H9 (cell line): Measurements from ENCODE around the gene SFI1. TPM values are rescaled to one million over a fixed set of nuclear protein-coding genes. Genes with fewer than 3 reads are reported as not detected.

Experiments
- DNase-seq: peaks from one replicate; pipeline ENCODE4 v3.0.0-alpha.2; 2017
- H2AFZ ChIP-seq: one replicate; pipeline ENCODE4 v1.6.1; 2013; ENCODE audit warnings: mild to moderate bottlenecking, low read length, control low read depth, moderate library complexity
- H2AK5ac ChIP-seq: 2 replicates; pipeline ENCODE4 v1.6.1; 2013; ENCODE audit warnings: low read length, control low read depth, mixed read lengths; ENCODE audit not compliant: insufficient read length
- H2BK120ac ChIP-seq: one replicate; pipeline ENCODE4 v1.6.1; 2013; ENCODE audit warnings: low read depth, mild to moderate bottlenecking, low read length, control low read depth, inconsistent platforms; ENCODE audit not compliant: poor library complexity, severe bottlenecking
- H2BK12ac ChIP-seq: 2 replicates; pipeline ENCODE4 v1.6.1; 2013; ENCODE audit warnings: low read length, control low read depth, mixed read lengths, low read depth; ENCODE audit not compliant: insufficient read length
- H2BK15ac ChIP-seq: 2 replicates; pipeline ENCODE4 v1.6.1; 2013; ENCODE audit warnings: low read depth, low read length, control low read depth
- H2BK20ac ChIP-seq: one replicate; pipeline ENCODE4 v1.6.1; 2013; ENCODE audit warnings: low read depth, mild to moderate bottlenecking, low read length, control low read depth, inconsistent platforms; ENCODE audit not compliant: poor library complexity, severe bottlenecking
- H2BK5ac ChIP-seq: 2 replicates; pipeline ENCODE4 v1.6.1; 2013; ENCODE audit warnings: low read length, control low read depth, mixed read lengths; ENCODE audit not compliant: insufficient read length
- H3K14ac ChIP-seq: 2 replicates; pipeline ENCODE4 v1.6.1; 2013; ENCODE audit warnings: low read length, control low read depth; ENCODE audit not compliant: insufficient read depth
- H3K18ac ChIP-seq: 2 replicates; pipeline ENCODE4 v1.6.1; 2013; ENCODE audit warnings: low read depth, mild to moderate bottlenecking, mixed read lengths, low read length, control low read depth; ENCODE audit not compliant: insufficient read length
- H3K23ac ChIP-seq: 2 replicates; pipeline ENCODE4 v1.6.1; 2013; ENCODE audit warnings: low read length, control low read depth, mixed read lengths, low read depth; ENCODE audit not compliant: insufficient read length
- H3K23me2 ChIP-seq: 2 replicates; pipeline ENCODE4 v1.6.1; 2013; ENCODE audit warnings: low read depth, mild to moderate bottlenecking, mixed read lengths, low read length, control low read depth; ENCODE audit not compliant: insufficient read length, poor library complexity, severe bottlenecking
- H3K27ac ChIP-seq: 2 replicates; pipeline ENCODE4 v1.5.1; 2013; ENCODE audit warnings: low read length, control low read depth, mixed read lengths, low read depth; ENCODE audit not compliant: insufficient read length
- H3K27me3 ChIP-seq: 2 replicates; pipeline ENCODE4 v1.6.1; 2013; ENCODE audit warnings: low read length, control low read depth, inconsistent platforms; ENCODE audit not compliant: insufficient read depth
- H3K4ac ChIP-seq: 2 replicates; pipeline ENCODE4 v1.6.1; 2013; ENCODE audit warnings: low read depth, mild to moderate bottlenecking, control low read depth, inconsistent platforms, low read length, moderate library complexity
- H3K4me1 ChIP-seq: 2 replicates; pipeline ENCODE4 v1.6.1; 2013; ENCODE audit warnings: low read length, control low read depth, inconsistent platforms; ENCODE audit not compliant: insufficient read depth
- H3K4me2 ChIP-seq: 2 replicates; pipeline ENCODE4 v1.6.1; 2013; ENCODE audit warnings: low read length, control low read depth, mixed read lengths; ENCODE audit not compliant: insufficient read length, insufficient read depth
- H3K56ac ChIP-seq: 2 replicates; pipeline ENCODE4 v1.6.1; 2013; ENCODE audit warnings: low read depth, mild to moderate bottlenecking, mixed read lengths, low read length, control low read depth; ENCODE audit not compliant: insufficient read length
- H3K79me1 ChIP-seq: 2 replicates; pipeline ENCODE4 v1.6.1; 2013; ENCODE audit warnings: low read depth, mild to moderate bottlenecking, moderate library complexity, low read length, control low read depth, inconsistent platforms; ENCODE audit not compliant: insufficient read depth, poor library complexity, severe bottlenecking
- H3K79me2 ChIP-seq: 2 replicates; pipeline ENCODE4 v1.6.1; 2013; ENCODE audit warnings: low read length, control low read depth, inconsistent platforms; ENCODE audit not compliant: insufficient read depth
- H3K9ac ChIP-seq: 2 replicates; pipeline ENCODE4 v1.6.1; 2013; ENCODE audit warnings: low read length, control low read depth, mixed read lengths; ENCODE audit not compliant: insufficient read length; ENCODE audit errors: extremely low read depth
- H3K9me3 ChIP-seq: one replicate; pipeline ENCODE4 v1.6.1; 2013; ENCODE audit warnings: low read depth, low read length, inconsistent platforms; ENCODE audit not compliant: control insufficient read depth
- H3T11ph ChIP-seq: one replicate; pipeline ENCODE4 v1.6.1; 2013; ENCODE audit warnings: mild to moderate bottlenecking, low read length, control low read depth, inconsistent platforms
- H4K20me1 ChIP-seq: one replicate; pipeline ENCODE4 v1.6.1; 2013; ENCODE audit not compliant: control insufficient read depth, insufficient read length, insufficient read depth
- H4K5ac ChIP-seq: 2 replicates; pipeline ENCODE4 v1.6.1; 2013; ENCODE audit warnings: low read depth, mild to moderate bottlenecking, mixed read lengths, low read length, control low read depth; ENCODE audit not compliant: insufficient read length
- H4K8ac ChIP-seq: replicated peaks from 2 replicates; pipeline ENCODE4 v1.6.1; 2013; ENCODE audit warnings: low read length, control low read depth, mixed read lengths, low read depth; ENCODE audit not compliant: insufficient read length
- H4K91ac ChIP-seq: 2 replicates; pipeline ENCODE4 v1.6.1; 2013; ENCODE audit warnings: low read depth, mild to moderate bottlenecking, moderate library complexity, mixed read lengths, low read length, control low read depth; ENCODE audit not compliant: insufficient read length
- H3K27ac Mint-ChIP-seq, 3 experiments: 2 replicates in 2 of 3; 3 replicates in 1 of 3; pipeline ENCODE4 v1.8.0; 2020 to 2021; ENCODE audit warnings: mixed read lengths in 3 of 3, mild to moderate bottlenecking in 1 of 3, moderate library complexity in 1 of 3
- H3K27me3 Mint-ChIP-seq: 2 replicates; pipeline ENCODE4 v1.8.0; 2021; ENCODE audit warnings: low read depth, mild to moderate bottlenecking, moderate library complexity, mixed read lengths
- H3K36me3 Mint-ChIP-seq, 3 experiments: 2 replicates in 2 of 3; 3 replicates in 1 of 3; pipeline ENCODE4 v1.8.0; 2020 to 2021; ENCODE audit warnings: low read depth in 3 of 3, mixed read lengths in 3 of 3; ENCODE audit not compliant: insufficient read depth in 1 of 3
- H3K4me1 Mint-ChIP-seq, 2 experiments: 2 replicates each; pipeline ENCODE4 v1.8.0; 2020; ENCODE audit warnings: mixed read lengths in 2 of 2
- H3K4me3 Mint-ChIP-seq, 2 experiments: 2 replicates in 1 of 2; 3 replicates in 1 of 2; pipeline ENCODE4 v1.8.0; 2020 to 2021; ENCODE audit warnings: mild to moderate bottlenecking in 2 of 2, mixed read lengths in 2 of 2, moderate library complexity in 1 of 2
- H3K9me3 Mint-ChIP-seq, 2 experiments: 2 replicates in 1 of 2; 3 replicates in 1 of 2; pipeline ENCODE4 v1.8.0; 2020; ENCODE audit warnings: mild to moderate bottlenecking in 2 of 2, mixed read lengths in 2 of 2, moderate library complexity in 1 of 2
- WGBS: extraction: QIAGEN DNeasy Blood & Tissue Kit; methylation state at CpG from one replicate; pipeline ENCODE4 v1.1.7; 2013; ENCODE audit warnings: missing lambda C conversion rate, low lambda C conversion rate, mixed read lengths; ENCODE audit not compliant: insufficient read length; ENCODE audit errors: extremely low coverage; 5-methylcytosine and 5-hydroxymethylcytosine counted together
- total RNA-seq: library from RNA; stranded (reverse); gene quantifications from 2 replicates; pipeline ENCODE4 v1.2.1, GENCODE V29; 2021
- TF ChIP-seq, protein P1 (sequence below): fragments of 200-600 bp; sonication (generic); conservative IDR thresholded peaks from 3 replicates; pipeline ENCODE4 v1.8.0; 2021; ENCODE audit warnings: antibody characterized with exemption, mild to moderate bottlenecking

SFI1 gene
- total RNA-seq, 1 experiment from 2014 or later = 26.4 TPM

DNA sequence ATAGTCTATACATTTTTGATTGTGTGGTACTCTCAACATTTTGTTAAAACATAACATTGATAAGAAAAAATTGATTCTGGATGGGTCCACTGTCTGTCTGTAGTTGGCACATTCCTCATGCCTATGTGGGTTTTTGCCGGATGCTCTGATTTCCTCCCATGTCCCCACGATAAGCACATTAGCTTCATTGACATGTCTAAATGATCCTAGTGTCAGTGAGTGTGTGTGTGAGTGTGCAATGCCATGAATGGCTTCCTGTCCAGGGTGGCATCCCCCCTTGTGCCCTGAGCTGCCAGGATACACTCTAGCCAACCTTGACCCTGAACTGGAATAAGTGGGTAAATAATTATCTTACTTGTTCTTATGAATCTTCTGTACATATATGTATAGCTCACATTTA lies 5.4 kb downstream of the SFI1 start:
- 0 out of 2 replicates have a peak, but pooled peaks cover 2% of the 10 kb centered on the region for H3K79me2 ChIP-seq
- no peak overlapping the region for H3K27ac Mint-ChIP-seq

More for the DNA sequence above, 5.4 kb downstream of the SFI1 start:
- Mint-ChIP-seq H3K9me3 (peaks cover 11 to 13% of the 10 kb centered on the region in 2 experiments), H3K36me3 (peaks cover 0 to 17% (median 6%) of the 10 kb centered on the region in 3 experiments; a peak in 5 of 7 replicates), H3K4me1 (peaks cover 8 to 16% of the 10 kb centered on the region in 2 experiments), H3K27me3 (peaks cover 6% of the 10 kb centered on the region; the same call in 1 of the 2 replicates), H3K4me3 (no peak overlapping the region)
- Histone ChIP-seq H2BK12ac (no peak overlapping the region), H3K56ac (no peak overlapping the region), H3K27me3 (no peaks in the 10 kb centered on the region; the same call in 1 of the 2 replicates), H3K14ac (no peak overlapping the region), H2AFZ (no peak overlapping the region), H3K4me2 (no peak overlapping the region), H2BK120ac (no peak overlapping the region), H2AK5ac (no peak overlapping the region), H2BK20ac (no peak overlapping the region), H2BK5ac (no peak overlapping the region), H3K4ac (no peak overlapping the region), H3K27ac (no peak overlapping the region), H4K5ac (no peak overlapping the region), H3K9ac (no peak overlapping the region), H2BK15ac (no peak overlapping the region), H3K79me1 (no peaks in the 10 kb centered on the region), H4K91ac (no peak overlapping the region), H3K23ac (no peak overlapping the region), H3T11ph (no peak overlapping the region), H4K8ac (no peak overlapping the region), H3K4me1 (no peaks in the 10 kb centered on the region; the same call in 1 of the 2 replicates), H3K18ac (no peak overlapping the region), H3K9me3 (no peaks in the 10 kb centered on the region), H3K23me2 (no peaks in the 10 kb centered on the region), H4K20me1 (no peaks in the 10 kb centered on the region)
- WGBS = no CpG with 5 or more reads among the region's 2 CpGs
- TF ChIP-seq, protein P1, sequence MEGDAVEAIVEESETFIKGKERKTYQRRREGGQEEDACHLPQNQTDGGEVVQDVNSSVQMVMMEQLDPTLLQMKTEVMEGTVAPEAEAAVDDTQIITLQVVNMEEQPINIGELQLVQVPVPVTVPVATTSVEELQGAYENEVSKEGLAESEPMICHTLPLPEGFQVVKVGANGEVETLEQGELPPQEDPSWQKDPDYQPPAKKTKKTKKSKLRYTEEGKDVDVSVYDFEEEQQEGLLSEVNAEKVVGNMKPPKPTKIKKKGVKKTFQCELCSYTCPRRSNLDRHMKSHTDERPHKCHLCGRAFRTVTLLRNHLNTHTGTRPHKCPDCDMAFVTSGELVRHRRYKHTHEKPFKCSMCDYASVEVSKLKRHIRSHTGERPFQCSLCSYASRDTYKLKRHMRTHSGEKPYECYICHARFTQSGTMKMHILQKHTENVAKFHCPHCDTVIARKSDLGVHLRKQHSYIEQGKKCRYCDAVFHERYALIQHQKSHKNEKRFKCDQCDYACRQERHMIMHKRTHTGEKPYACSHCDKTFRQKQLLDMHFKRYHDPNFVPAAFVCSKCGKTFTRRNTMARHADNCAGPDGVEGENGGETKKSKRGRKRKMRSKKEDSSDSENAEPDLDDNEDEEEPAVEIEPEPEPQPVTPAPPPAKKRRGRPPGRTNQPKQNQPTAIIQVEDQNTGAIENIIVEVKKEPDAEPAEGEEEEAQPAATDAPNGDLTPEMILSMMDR = no peak
- no peak for DNase-seq
